AG09319 (cell line): ENCODE measurements around the gene PCBP4.
"Not testable (repeated sequence)": the region's sequence is repeated elsewhere in the genome, so short reads cannot be mapped to it uniquely, and the experiment has no call there.

Source experiments
- DNase-seq: peaks from one replicate; pipeline ENCODE4 v3.0.0-alpha.2; 2010; ENCODE audit warnings: low read depth; ENCODE audit errors: extremely low read depth
- TF ChIP-seq, protein P1 (sequence below): IDR thresholded peaks from 2 replicates; pipeline ENCODE4 v1.5.1; 2011; ENCODE audit warnings: low read depth, mild to moderate bottlenecking, inconsistent platforms, low read length, moderate library complexity

Gene PCBP4

DNA sequence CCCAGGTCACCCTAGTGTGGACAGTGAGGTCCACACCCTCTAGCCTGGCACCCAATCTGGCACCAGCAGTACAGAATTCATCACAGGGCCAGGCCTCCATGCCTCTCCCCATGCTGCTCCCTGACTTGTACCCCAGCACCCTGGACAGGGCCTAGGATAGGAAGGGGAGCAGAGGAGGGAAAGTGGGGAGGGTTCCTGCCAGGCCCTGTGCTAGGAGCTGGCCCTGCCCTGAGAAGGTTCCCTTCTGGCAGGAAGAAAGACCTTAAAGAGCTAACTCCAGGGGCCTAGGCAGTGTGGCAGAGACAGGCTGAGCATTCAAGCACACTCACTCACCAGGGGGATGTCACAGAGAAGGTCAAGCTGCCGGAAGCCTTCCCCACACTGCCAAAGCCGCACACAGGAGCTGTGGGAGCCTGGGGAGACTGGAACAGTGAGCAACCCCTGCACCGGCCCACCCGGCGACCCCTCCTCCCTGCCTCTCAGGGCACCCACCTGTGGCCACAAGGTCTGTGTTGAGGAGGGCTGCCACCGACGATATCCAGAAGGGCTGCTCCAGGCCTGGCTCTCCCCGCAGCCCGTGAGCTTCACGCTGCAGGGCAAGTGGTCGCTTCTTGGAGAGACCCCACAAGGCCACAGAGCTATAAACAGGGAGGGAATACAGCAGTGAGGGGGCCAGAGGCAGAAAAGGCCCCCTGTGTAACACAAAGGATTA, 33.0 kb downstream of the PCBP4 start:
- no peak for DNase-seq
- TF ChIP-seq, protein P1, sequence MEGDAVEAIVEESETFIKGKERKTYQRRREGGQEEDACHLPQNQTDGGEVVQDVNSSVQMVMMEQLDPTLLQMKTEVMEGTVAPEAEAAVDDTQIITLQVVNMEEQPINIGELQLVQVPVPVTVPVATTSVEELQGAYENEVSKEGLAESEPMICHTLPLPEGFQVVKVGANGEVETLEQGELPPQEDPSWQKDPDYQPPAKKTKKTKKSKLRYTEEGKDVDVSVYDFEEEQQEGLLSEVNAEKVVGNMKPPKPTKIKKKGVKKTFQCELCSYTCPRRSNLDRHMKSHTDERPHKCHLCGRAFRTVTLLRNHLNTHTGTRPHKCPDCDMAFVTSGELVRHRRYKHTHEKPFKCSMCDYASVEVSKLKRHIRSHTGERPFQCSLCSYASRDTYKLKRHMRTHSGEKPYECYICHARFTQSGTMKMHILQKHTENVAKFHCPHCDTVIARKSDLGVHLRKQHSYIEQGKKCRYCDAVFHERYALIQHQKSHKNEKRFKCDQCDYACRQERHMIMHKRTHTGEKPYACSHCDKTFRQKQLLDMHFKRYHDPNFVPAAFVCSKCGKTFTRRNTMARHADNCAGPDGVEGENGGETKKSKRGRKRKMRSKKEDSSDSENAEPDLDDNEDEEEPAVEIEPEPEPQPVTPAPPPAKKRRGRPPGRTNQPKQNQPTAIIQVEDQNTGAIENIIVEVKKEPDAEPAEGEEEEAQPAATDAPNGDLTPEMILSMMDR: no peak

DNA sequence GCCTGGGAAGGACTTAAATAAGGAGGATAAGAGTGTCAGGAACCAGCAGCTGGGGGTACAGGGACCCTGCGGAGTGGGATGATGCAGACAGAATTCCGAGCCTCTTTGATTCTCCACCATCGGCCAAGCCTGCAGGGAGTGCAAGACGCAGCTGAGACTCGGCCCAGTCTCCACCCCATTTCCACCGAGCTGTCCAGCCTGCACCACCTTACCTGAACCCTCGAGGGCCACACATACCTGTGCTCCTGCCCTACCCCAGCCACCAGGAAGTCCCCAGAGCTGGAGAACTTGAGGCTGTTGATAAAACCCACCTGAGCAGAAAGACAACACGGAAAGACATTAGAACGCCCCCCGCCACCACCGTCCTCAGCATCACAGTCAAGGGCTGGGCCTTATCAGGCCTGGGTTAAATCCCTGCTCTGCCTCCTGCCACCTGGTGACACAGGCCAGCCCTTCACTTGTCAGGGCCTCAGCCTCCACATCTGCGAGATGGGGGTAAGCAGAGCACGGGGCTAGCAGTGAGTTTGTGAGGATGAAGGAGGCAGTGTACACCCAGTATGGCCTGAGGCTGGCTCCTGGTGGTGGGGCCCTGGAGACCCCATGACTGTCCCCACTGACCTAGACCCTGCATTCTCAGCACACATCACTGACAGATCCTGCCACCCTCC, 33.6 kb downstream of the PCBP4 start:
- TF ChIP-seq, protein P1: no peak
- DNase-seq: no peak

DNA sequence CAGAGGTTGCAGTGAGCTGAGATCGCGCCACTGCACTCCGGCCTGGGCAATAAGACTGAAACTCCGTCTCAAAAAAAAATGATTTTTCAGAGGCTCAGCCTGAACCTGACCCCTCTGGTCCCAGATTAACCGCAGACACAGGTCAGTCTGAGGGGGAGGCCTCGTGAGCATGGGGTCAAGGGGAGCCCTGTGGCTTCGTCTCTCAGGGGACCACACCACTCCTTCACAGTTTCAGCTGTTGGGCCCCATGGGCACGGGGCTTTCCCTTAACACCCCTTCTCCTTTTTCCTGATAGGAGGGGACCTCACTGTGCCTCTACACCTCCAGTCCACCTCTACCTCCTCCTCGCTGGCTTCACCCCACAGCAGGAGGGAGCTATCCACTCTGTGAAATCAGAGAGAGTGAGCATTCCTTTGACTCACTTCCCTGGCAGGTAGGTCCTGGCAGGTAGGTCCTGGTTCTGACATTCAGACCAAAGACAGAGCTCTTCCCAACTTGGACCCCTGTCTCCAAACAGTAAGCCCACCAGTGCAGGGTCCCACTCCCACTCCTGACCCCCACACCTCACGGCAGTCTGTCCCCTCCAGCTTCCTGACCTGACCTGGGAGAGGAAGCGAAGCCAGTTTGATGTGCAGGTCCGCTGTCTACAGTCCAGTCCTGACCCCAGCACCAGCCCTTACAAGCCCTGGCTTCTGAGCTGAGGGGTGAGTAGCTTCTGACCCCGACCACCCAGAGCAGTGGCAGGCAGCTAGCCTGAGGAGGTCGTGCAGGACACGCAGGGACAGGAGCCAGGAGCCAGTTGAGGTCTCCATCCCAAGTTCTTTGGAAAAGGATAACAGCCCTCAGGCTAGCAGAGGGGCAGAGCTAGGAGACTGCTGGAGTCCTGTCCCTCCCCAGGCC, 34.5 kb downstream of the PCBP4 start:
- DNase-seq: no peak
- TF ChIP-seq, protein P1: no peak

DNA sequence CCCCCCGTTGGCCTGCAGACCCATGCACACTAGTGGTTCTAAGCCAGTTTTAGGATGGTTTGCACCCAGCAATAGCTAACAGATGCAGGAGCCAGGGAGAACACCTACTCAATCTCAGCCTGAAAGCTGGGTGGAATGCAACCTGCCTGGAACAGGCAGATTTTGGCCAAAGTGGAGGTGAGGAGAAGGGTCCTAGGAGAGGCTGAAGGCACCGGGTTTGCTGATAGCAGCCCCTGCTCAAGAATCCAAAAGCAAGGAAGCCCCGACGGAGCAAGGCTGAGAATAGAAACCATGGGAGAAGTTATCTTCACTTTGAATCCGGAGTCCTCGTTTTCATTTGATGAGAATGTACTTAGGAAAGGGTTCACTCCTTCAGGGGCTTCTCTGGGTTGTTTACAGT, 35.5 kb downstream of the PCBP4 start:
- TF ChIP-seq, protein P1: no peak
- DNase-seq: no peak

DNA sequence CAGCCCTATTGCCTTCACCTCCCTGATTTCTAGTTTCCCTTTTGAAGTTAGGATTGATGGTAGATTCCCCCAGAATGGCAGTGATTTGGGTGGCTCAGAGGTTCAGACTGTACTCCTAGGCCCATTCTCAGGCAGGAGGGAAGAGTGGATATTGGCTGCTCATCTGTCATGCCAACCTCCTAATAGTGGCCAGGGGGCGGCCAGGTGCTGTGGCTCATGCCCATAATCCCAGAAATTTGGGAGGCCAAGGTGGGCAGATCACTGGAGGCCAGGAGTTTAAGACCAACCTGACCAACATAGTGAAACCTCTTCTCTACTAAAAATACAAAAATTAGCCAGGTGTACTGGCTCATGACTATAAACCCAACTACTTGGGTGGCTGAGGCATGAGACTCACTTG, 36.8 kb downstream of the PCBP4 start:
- DNase-seq: no peak
- TF ChIP-seq, protein P1: no peak

DNA sequence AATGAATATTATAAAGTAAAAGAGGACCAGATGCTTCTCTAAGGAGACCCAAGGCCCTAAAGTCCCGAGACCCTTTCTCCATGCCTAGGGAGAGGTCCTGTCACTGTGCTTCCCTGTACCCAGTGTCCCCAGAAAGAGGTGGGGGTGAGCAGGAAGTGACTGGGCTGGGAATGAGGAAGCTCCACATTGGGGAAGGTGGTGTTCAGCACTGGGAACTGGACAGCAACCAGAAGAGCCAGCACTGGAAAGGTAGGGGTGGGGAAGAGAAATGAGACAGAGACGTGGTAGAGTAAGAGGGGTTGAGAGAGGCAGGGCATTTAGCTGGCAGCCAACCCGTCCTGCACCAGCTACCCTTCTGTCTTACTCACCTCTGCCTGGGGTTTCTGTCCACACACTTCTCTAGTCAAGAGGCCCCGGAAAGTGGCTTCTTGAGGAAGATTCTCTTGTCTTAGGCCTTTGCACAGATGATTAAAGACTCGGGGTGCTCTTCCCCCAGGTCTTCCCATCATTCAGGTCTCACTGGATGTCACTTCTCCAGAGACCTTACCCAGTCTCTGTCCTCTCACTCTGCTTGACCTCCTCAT, 37.7 kb downstream of the PCBP4 start:
- DNase-seq: no peak

DNA sequence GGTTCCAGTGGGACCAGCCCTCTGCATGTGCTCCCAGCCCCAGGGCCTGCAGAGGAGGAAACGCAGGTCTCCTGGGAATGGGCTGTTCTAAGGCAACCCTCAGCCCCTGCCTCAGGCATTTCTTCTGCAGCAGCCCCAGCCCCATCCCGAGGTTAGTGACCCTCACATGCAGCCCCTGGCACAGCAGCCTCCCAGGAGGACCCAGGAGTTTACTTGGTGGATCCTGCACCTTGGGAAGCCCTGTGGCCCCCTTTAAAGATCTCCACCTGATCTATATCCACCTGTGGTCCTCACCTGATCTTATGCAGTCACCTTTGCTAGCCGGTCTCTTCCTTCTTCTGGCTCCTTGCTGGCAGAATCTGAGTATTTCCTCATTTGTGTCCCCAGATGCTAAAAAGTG, 38.3 kb downstream of the PCBP4 start:
- DNase-seq: not testable (repeated sequence)

More for the DNA sequence above, 37.7 kb downstream of the PCBP4 start:
- TF ChIP-seq, protein P1: no peak
